GM18526 (cell line): ENCODE measurements around the gene ANKRD36C.
"Not testable (repeated sequence)": the region's sequence is repeated elsewhere in the genome, so short reads cannot be mapped to it uniquely, and the experiment has no call there.

Experiments
- POLR2A ChIP-seq: IDR thresholded peaks from 3 replicates; pipeline ENCODE4 v1.6.1; 2011; ENCODE audit not compliant: insufficient read length; ENCODE audit errors: extremely low read depth

ANKRD36C gene

DNA sequence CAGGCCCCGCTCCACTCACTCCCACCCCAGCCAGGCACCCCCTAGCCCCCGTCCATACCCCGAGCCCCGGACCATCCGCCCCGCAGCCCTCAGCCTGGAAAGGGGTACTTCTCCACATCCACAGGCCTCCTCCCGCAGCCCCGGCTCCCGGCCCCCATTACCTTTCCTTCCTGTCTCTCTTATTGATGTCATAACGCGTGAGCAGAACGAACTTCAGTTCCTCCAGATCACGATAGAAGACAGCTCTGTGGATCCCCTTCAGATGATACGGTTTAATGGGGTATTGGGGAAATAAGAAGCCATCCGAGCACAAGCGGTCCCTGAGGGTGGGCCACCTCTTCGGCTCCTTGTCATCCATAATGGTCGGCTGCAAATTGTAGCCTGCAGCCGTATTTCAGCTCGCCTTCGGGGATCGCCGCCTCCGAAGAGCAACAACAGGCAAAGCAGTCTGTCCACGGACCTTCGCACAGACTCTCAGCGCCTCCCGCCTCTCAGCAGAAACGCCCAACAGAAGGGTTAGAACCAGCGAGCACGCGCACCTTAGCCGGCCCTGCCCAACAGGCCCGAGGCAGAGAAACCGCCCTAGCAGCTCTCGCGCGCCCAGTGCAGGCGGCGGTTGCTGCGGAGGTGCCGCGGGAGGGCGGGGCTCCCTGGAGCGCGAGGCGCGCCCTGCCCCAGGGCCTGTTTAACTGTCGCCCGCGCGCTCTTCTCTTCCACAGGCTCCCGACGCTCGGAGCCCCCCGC lies at the start of gene ANKRD36C:
Gene ANKRD36C (minus strand): TSS at position 474 of the 744 bp plus-strand sequence. CDS start 116 bp downstream, at position 358.
- not testable (repeated sequence) for TF ChIP-seq POLR2A

DNA sequence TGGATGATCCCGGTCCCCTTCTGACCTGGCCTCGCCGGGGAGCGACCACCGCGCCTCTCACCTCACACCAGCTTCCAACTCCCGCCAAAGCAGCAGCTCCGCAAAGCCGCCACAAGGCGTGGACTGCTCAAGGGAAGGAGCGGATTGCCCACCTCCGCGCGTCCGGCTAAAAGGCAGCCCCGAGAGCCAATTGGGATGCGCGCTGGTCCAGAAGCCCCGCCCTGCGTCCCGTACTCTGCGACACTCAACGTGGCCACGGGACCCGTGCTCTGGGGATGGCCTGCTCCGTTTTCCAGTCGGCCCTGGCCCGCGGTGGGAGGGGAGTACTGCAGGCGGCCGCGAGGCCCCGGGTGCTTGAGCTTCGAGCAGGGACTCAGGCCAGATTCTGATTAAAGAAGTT lies 43.2 kb upstream of the ANKRD36C start, which contains the start of gene GPAT2:
Gene GPAT2 (minus strand): TSS at position 125 of the 400 bp plus-strand sequence. CDS start 2,557 bp downstream, outside the sequence.
- not testable (repeated sequence) for TF ChIP-seq POLR2A

DNA sequence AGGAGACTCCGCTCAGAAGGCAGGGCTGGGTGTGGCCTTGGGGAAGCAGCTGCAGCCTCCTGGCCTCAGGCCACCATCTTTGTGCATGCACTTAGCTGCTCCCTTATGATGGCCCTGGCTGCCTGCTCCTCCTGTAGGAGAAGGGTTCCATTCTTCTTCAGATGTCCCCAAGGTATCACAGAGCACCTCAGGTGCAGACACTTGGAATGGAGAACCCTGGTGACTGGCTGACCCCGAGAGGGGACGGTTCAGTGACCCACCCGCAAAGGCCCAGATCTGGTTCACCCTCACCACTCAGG lies 33.5 kb upstream of the ANKRD36C start:
- TF ChIP-seq POLR2A: no peak

DNA sequence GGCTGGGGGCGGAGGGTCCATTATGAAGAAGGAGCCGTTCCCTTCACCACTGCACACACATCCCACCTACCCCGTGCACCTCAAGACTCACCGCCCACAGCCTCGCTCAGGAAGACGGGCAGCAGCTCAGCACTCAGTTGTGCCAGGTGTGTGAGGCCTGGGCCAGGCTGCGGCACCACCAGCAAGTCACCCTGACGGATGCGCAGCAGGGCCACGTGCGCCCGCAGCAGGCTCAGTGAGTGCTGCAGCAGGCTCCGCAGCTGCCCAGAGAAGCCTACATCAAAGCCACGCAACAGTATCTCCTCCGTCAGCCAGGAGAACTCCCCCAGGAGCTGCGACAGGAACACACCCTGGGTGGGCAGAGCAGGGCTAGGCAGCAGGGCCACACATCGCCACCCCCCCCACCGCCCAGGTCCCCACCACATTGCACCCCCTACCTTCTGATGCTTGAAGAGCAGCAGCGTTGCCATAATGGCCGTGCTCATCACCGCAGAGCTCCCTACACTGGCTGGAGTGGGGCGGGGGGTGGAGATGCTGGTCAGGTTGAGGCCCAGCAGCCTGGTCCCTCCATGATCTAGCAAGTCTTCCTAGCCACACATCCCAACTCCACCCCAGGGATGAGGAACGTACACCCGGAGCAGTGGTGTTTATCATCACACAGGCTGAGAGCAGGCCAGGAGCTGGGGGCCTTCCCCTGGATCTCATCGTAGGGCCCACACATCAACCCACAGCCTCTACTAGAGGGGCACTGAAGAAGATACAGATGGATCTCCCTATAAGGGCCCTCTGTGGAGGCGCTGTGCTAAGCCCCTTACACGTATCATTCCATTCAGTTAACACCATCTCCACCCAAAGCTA lies 32.9 kb upstream of the ANKRD36C start:
- no peak for TF ChIP-seq POLR2A

DNA sequence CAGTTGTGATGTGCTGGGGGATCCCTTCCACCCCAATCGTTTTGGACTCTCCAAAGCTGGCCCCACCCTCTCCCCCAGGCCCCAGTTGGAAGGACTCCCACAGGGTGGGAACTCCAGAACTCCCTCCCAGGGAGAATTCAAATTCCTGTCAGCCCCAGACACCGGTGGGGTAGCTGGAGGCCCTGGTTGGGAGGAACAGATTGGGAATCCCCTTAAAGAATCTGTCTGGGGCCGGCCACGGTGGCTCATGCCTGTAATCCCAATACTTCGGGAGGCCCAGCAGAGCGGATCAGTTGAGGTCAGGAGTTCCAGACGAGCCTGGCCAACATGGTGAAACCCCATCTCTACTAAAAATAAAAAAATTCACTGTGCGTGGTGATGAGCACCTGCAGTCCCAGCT lies 155.5 kb downstream of the ANKRD36C start:
- no peak for TF ChIP-seq POLR2A

DNA sequence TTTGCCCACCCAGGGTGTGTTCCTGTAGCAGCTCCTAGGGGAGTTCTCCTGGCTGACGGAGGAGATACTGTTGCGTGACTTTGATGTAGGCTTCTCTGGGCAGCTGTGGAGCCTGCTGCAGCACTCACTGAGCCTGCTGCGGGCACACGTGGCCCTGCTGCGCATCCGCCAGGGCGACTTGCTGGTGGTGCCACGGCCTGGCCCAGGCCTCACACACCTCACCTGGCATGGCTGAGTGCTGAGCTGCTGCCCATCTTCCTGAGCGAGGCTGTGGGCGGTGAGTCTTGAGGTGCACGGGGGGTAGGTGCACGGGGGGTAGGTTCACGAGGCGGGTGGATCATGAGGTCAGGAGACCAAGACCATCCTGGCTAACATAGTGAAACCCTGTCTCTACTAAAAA lies 191.7 kb downstream of the ANKRD36C start:
- TF ChIP-seq POLR2A: no peak
